NCI-H748 treated with DMSO at 0.1 percent for 48 hours (cell line): ENCODE results near the gene HSPA8.
A peak's percentile ranks its signal among the peaks of the same experiment; 100 is the strongest.

ENCODE experiments used
- DNase-seq: peaks from one replicate; lab custom pipeline; 2025; lab: John Stamatoyannopoulos, UW

HSPA8 gene

GRCh38 chr11:123047266-123047946, 14.5 kb downstream of the HSPA8 start:
- no peak for DNase-seq

- DNase-seq, result no peak
Observed at GRCh38 chr11:123046473-123047259, 15.3 kb downstream of the HSPA8 start.

GRCh38 chr11:123045101-123045500, 16.8 kb downstream of the HSPA8 start:
- DNase-seq, result no peak

- no peak for DNase-seq
Observed at GRCh38 chr11:123041185-123041584, 20.8 kb downstream of the HSPA8 start.

GRCh38 chr11:123040111-123040432, 21.9 kb downstream of the HSPA8 start:
- DNase-seq, result no peak

- DNase-seq, result no peak
Observed at GRCh38 chr11:123035831-123036230, 26.1 kb downstream of the HSPA8 start.

- no peak for DNase-seq
Observed at GRCh38 chr11:123034597-123034996, 27.3 kb downstream of the HSPA8 start.

- no peak for DNase-seq
Observed at GRCh38 chr11:123033895-123034294, 28.0 kb downstream of the HSPA8 start.

GRCh38 chr11:123030517-123030916, 31.4 kb downstream of the HSPA8 start:
- peak; percentile 6 for DNase-seq

- DNase-seq, result peak; percentile 3
Observed at GRCh38 chr11:123020968-123021367, 41.0 kb downstream of the HSPA8 start.

GRCh38 chr11:123018702-123019101, 43.2 kb downstream of the HSPA8 start:
- DNase-seq, result no peak

- DNase-seq, result no peak
Observed at GRCh38 chr11:123011510-123011909, 50.4 kb downstream of the HSPA8 start.
